Liver (tissue), 9 donors: Measurements from ENCODE around the gene LDLRAD3. TPM values are rescaled to one million over a fixed set of nuclear protein-coding genes. Genes with fewer than 3 reads are reported as not detected.

Experiments used
- DNase-seq: peaks from one replicate; pipeline ENCODE4 v3.0.0-alpha.2; 2017; ENCODE audit warnings: low spot score
- H3K27ac ChIP-seq, 2 donors: one replicate each; pipeline ENCODE4 v1.7.0; 2013; ENCODE audit warnings: inconsistent platforms in 2 of 2, low read length in 2 of 2, control low read depth in 1 of 2, low read depth in 1 of 2, mild to moderate bottlenecking in 1 of 2
- H3K27me3 ChIP-seq, 4 donors: one replicate each; pipeline versions ENCODE4 v1.6.1 to v1.7.0; 2013; ENCODE audit warnings: low read length in 3 of 4, inconsistent platforms in 1 of 4, mild to moderate bottlenecking in 1 of 4, moderate library complexity in 1 of 4; ENCODE audit not compliant: control insufficient read depth in 4 of 4, insufficient read depth in 4 of 4
- H3K36me3 ChIP-seq, 4 donors: one replicate each; pipeline versions ENCODE4 v1.6.1 to v1.7.0; 2013; ENCODE audit warnings: low read length in 3 of 4, mild to moderate bottlenecking in 3 of 4, low read depth in 1 of 4, moderate library complexity in 1 of 4; ENCODE audit not compliant: control insufficient read depth in 4 of 4, insufficient read depth in 3 of 4
- H3K4me1 ChIP-seq, 4 donors: one replicate each; pipeline versions ENCODE4 v1.6.1 to v1.7.0; 2013; ENCODE audit warnings: low read length in 3 of 4, mild to moderate bottlenecking in 3 of 4, moderate library complexity in 1 of 4; ENCODE audit not compliant: control insufficient read depth in 4 of 4, insufficient read depth in 4 of 4
- H3K4me3 ChIP-seq, 3 donors: one replicate each; pipeline versions ENCODE4 v1.6.1 to v1.7.0; 2013; ENCODE audit warnings: low read length in 3 of 3, control low read depth in 1 of 3, low read depth in 1 of 3, mild to moderate bottlenecking in 1 of 3
- H3K9ac ChIP-seq, 2 donors: one replicate each; pipeline ENCODE4 v1.7.0; 2013; ENCODE audit warnings: low read length in 2 of 2, mild to moderate bottlenecking in 2 of 2, moderate library complexity in 2 of 2, control low read depth in 1 of 2, low read depth in 1 of 2
- H3K9me3 ChIP-seq, 4 donors: one replicate each; pipeline versions ENCODE4 v1.6.1 to v1.7.0; 2013; ENCODE audit warnings: low read length in 3 of 4; ENCODE audit not compliant: control insufficient read depth in 4 of 4
- ATF3 ChIP-seq: IDR thresholded peaks from 2 replicates; pipeline ENCODE4 v1.6.1; 2016; ENCODE audit warnings: antibody characterized with exemption
- CTCF ChIP-seq: fragments of 150-350 bp; IDR thresholded peaks from 2 replicates; pipeline ENCODE4 v1.5.1; 2017; ENCODE audit warnings: improper control_type of control experiment, low read depth, low read length; ENCODE audit not compliant: missing input control
- EGR1 ChIP-seq, 2 donors: IDR thresholded peaks; 2 replicates each; pipeline ENCODE4 v1.6.1; 2016 to 2018; ENCODE audit warnings: antibody characterized with exemption in 2 of 2, low read depth in 2 of 2
- FOXA1 ChIP-seq: IDR thresholded peaks from 2 replicates; pipeline ENCODE4 v1.6.1; 2016; ENCODE audit warnings: antibody characterized with exemption
- FOXA2 ChIP-seq: IDR thresholded peaks from 2 replicates; pipeline ENCODE4 v1.6.1; 2016; ENCODE audit warnings: antibody characterized with exemption
- GABPA ChIP-seq, 2 donors: IDR thresholded peaks in 1 of 2; conservative IDR thresholded peaks in 1 of 2; 2 replicates each; pipeline ENCODE4 v1.6.1; 2016; ENCODE audit warnings: antibody characterized with exemption in 2 of 2, mild to moderate bottlenecking in 1 of 2, moderate library complexity in 1 of 2
- JUND ChIP-seq, 2 donors: IDR thresholded peaks; 2 replicates each; pipeline ENCODE4 v1.6.1; 2016; ENCODE audit warnings: antibody characterized with exemption in 2 of 2
- MAX ChIP-seq: IDR thresholded peaks from 2 replicates; pipeline ENCODE4 v1.6.1; 2016; ENCODE audit warnings: antibody characterized with exemption
- NR2F2 ChIP-seq: IDR thresholded peaks from 2 replicates; pipeline ENCODE4 v1.6.1; 2016; ENCODE audit warnings: antibody characterized with exemption
- RAD21 ChIP-seq, 2 donors: IDR thresholded peaks; 2 replicates each; pipeline ENCODE4 v1.6.1; 2016; ENCODE audit warnings: antibody characterized with exemption in 2 of 2, mild to moderate bottlenecking in 2 of 2
- RXRA ChIP-seq, 2 donors: IDR thresholded peaks; 2 replicates each; pipeline ENCODE4 v1.6.1; 2017 to 2018; ENCODE audit warnings: antibody characterized with exemption in 2 of 2, mild to moderate bottlenecking in 1 of 2
- SP1 ChIP-seq: IDR thresholded peaks from 2 replicates; pipeline ENCODE4 v1.6.1; 2018; ENCODE audit warnings: antibody characterized with exemption, mild to moderate bottlenecking
- TAF1 ChIP-seq: conservative IDR thresholded peaks from 2 replicates; pipeline ENCODE4 v1.6.1; 2016; ENCODE audit warnings: antibody characterized with exemption, mild to moderate bottlenecking
- YY1 ChIP-seq: IDR thresholded peaks from 2 replicates; pipeline ENCODE4 v1.6.1; 2016; ENCODE audit warnings: antibody characterized with exemption, mild to moderate bottlenecking
- WGBS: extraction: QIAGEN DNeasy Blood & Tissue Kit; methylation state at CpG from one replicate; pipeline ENCODE4 v1.1.7; 2013; 5-methylcytosine and 5-hydroxymethylcytosine counted together
- polyA plus RNA-seq, 2 donors: library from polyadenylated mRNA; stranded (reverse) in 1 of 2; unstranded in 1 of 2; fragments of 200-250 nt in 1 of 2; fragments of >200 nt in 1 of 2; fragmentation: Nextera tagmentation in 1 of 2; extraction: Ambion mirVana in 1 of 2; gene quantifications; one replicate each; pipeline versions ENCODE4 v1.2.1 to v1.2.3, GENCODE V29; 2013 to 2015
- total RNA-seq, 2 donors: library from RNA; depleted of rRNA; stranded (reverse); fragments of >200 nt; gene quantifications; one replicate each; pipeline ENCODE4 v1.2.3, GENCODE V29; 2014
- TF ChIP-seq, protein P1 (sequence below): IDR thresholded peaks from 2 replicates; pipeline ENCODE4 v1.6.1; 2016; ENCODE audit warnings: antibody characterized with exemption
- TF ChIP-seq, protein P2 (sequence below): IDR thresholded peaks from 2 replicates; pipeline ENCODE4 v1.6.1; 2016; ENCODE audit warnings: antibody characterized with exemption, mild to moderate bottlenecking
- donor health status: healthy.
- donor health status: healthy.
- donor health status: healthy.
- donor health status: healthy.
- donor health status: healthy.

LDLRAD3 gene
- total and polyA plus RNA-seq, 4 donors = 0.75 to 1.3 (median 0.93) TPM

DNA sequence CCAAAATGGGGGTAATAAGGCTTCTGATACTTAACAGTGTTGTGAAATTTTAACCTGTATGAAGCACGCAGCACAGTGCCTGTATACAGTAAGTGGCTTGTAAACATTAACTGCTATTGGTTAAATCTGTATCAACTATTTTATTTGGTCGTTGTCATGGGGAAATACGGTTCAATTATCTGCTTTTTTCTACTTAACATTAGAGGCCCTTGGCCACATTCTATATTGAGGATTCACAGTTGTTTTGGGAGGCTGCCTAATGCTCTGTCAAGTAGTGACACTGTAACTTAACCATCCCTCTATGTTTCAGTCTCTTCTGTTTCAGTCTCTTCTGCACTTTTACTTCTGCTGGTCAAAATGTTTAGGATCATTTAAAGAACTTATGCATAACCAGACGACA is 95.6 kb downstream of the LDLRAD3 start:
- no peak overlapping the region for H3K27ac ChIP-seq
- H3K27me3 ChIP-seq = no peaks in the 10 kb centered on the region
- 80% methylated on average over 4 of the region's 4 CpGs for WGBS
- no peaks in the 10 kb centered on the region for H3K36me3 ChIP-seq
- no peak overlapping the region for H3K4me3 ChIP-seq
- no peaks in the 10 kb centered on the region for H3K9me3 ChIP-seq
- H3K4me1 ChIP-seq = peaks cover 0 to 3% (median 0%) of the 10 kb centered on the region in 4 donors
- DNase-seq = no peak
- TF ChIP-seq, protein P1, sequence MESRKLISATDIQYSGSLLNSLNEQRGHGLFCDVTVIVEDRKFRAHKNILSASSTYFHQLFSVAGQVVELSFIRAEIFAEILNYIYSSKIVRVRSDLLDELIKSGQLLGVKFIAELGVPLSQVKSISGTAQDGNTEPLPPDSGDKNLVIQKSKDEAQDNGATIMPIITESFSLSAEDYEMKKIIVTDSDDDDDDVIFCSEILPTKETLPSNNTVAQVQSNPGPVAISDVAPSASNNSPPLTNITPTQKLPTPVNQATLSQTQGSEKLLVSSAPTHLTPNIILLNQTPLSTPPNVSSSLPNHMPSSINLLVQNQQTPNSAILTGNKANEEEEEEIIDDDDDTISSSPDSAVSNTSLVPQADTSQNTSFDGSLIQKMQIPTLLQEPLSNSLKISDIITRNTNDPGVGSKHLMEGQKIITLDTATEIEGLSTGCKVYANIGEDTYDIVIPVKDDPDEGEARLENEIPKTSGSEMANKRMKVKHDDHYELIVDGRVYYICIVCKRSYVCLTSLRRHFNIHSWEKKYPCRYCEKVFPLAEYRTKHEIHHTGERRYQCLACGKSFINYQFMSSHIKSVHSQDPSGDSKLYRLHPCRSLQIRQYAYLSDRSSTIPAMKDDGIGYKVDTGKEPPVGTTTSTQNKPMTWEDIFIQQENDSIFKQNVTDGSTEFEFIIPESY = no peak
- TF ChIP-seq FOXA2 = no peak
- no peak for TF ChIP-seq TAF1
- no peak for TF ChIP-seq FOXA1
- TF ChIP-seq EGR1 (IDR thresholded peaks at IDR 0.05; ENCODE audit: low read depth in 2 of 2) = no peak
- no peak for TF ChIP-seq YY1
- TF ChIP-seq, protein P2, sequence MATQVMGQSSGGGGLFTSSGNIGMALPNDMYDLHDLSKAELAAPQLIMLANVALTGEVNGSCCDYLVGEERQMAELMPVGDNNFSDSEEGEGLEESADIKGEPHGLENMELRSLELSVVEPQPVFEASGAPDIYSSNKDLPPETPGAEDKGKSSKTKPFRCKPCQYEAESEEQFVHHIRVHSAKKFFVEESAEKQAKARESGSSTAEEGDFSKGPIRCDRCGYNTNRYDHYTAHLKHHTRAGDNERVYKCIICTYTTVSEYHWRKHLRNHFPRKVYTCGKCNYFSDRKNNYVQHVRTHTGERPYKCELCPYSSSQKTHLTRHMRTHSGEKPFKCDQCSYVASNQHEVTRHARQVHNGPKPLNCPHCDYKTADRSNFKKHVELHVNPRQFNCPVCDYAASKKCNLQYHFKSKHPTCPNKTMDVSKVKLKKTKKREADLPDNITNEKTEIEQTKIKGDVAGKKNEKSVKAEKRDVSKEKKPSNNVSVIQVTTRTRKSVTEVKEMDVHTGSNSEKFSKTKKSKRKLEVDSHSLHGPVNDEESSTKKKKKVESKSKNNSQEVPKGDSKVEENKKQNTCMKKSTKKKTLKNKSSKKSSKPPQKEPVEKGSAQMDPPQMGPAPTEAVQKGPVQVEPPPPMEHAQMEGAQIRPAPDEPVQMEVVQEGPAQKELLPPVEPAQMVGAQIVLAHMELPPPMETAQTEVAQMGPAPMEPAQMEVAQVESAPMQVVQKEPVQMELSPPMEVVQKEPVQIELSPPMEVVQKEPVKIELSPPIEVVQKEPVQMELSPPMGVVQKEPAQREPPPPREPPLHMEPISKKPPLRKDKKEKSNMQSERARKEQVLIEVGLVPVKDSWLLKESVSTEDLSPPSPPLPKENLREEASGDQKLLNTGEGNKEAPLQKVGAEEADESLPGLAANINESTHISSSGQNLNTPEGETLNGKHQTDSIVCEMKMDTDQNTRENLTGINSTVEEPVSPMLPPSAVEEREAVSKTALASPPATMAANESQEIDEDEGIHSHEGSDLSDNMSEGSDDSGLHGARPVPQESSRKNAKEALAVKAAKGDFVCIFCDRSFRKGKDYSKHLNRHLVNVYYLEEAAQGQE = no peak
- TF ChIP-seq ATF3 = no peak
- no peak for TF ChIP-seq JUND (IDR thresholded peaks at IDR 0.05)
- TF ChIP-seq NR2F2 = no peak
- no peak for TF ChIP-seq RAD21 (IDR thresholded peaks at IDR 0.05)
- no peak for TF ChIP-seq GABPA (IDR thresholded peaks at IDR 0.05 in 1 of 2, conservative IDR thresholded peaks at IDR 0.05 in 1 of 2)
- TF ChIP-seq RXRA (IDR thresholded peaks at IDR 0.05) = no peak
- TF ChIP-seq MAX = no peak
- TF ChIP-seq SP1 = no peak
- H3K9ac ChIP-seq = no peak overlapping the region

DNA sequence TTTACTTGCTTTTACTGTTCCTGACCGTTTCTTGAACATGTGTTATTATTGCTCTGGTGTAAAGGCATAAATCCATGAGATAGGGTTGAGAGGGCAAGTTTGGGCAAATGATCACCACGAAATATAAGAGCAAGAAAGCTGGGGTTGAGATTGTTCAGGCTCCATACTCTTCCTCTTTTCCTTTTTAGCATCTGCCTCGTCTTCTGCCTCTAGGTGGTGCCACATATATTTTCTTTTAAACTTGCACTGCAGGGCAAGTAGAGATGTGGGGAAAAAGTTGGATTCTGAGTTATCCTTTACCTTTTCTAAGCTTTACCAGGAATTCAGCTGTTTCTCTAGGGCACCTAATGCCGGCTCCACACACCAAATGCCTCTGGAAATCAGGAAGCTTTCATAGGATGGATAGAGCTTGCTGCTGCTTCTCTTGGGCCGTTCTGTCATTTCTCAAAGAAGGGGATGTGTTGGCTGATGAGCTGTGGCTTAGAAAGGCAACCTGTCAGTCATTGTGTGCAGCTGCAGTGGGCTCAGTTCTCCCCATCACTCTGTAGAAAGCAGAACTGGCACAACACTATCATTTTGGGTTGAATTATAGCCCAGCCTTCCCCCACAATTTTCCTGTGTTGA is 98.2 kb downstream of the LDLRAD3 start:
- H3K4me1 ChIP-seq = peaks cover 0 to 2% (median 0%) of the 10 kb centered on the region in 4 donors
- 55% methylated on average over 5 of the region's 5 CpGs for WGBS
- TF ChIP-seq FOXA2 = no peak
- TF ChIP-seq CTCF = peak; percentile 44
- no peak for TF ChIP-seq ATF3
- no peak for TF ChIP-seq YY1
- no peak for TF ChIP-seq SP1
- TF ChIP-seq RXRA (IDR thresholded peaks at IDR 0.05) = no peak
- TF ChIP-seq, protein P2 = no peak
- no peak for TF ChIP-seq GABPA (IDR thresholded peaks at IDR 0.05 in 1 of 2, conservative IDR thresholded peaks at IDR 0.05 in 1 of 2)
- no peak for TF ChIP-seq NR2F2
- peak; percentile 68 to 73 for TF ChIP-seq RAD21 (IDR thresholded peaks at IDR 0.05)
- TF ChIP-seq MAX = no peak
- no peak for TF ChIP-seq FOXA1
- no peaks in the 10 kb centered on the region for H3K9me3 ChIP-seq
- no peak overlapping the region for H3K27ac ChIP-seq
- no peaks in the 10 kb centered on the region for H3K36me3 ChIP-seq
- H3K9ac ChIP-seq = no peak overlapping the region
- no peaks in the 10 kb centered on the region for H3K27me3 ChIP-seq
- no peak overlapping the region for H3K4me3 ChIP-seq
- no peak for DNase-seq
